Purkinje cell (primary cell): ENCODE results near the gene HLCS. TPM values are rescaled to one million over a fixed set of nuclear protein-coding genes. Genes with fewer than 3 reads are reported as not detected.

ENCODE experiments used
- polyA plus RNA-seq: library from polyadenylated mRNA; unstranded; fragments of >200 nt; fragmentation: Nextera tagmentation; gene quantifications from 2 replicates; pipeline ENCODE4 v1.2.1, GENCODE V29; 2014

The HLCS gene
- 7.2 and 8.3 TPM in 2 replicates for polyA plus RNA-seq

GRCh38 chr21:36966066-36966820 lies at the start of gene HLCS:
Gene HLCS (minus strand): TSS chr21:36966669. CDS start chr21:36966638, 31 bp downstream.

GRCh38 chr21:37006486-37007291 lies 40.2 kb upstream of the HLCS start, which contains the start of gene RIPPLY3:
Gene RIPPLY3 (plus strand): TSS chr21:37006702. CDS start chr21:37006773, 71 bp downstream.

Other genes starting within 250 kb of the HLCS start
- gene RIPPLY3, start 40.0 kb upstream of the HLCS start, polyA plus RNA-seq, result not detected in 2 replicates
- 545 and 584 TPM in 2 replicates for gene PIGP, start 106.4 kb upstream of the HLCS start, polyA plus RNA-seq
- gene TTC3, start 106.6 kb upstream of the HLCS start, polyA plus RNA-seq, result 105 and 136 TPM in 2 replicates